CD4-positive, alpha-beta T cell treated with Interleukin-6 for 4 hours (primary cell): ENCODE results near the gene TMED8.
"Not testable (repeated sequence)": the region's sequence is repeated elsewhere in the genome, so short reads cannot be mapped to it uniquely, and the experiment has no call there.

Experiments used
- DNase-seq: peaks from one replicate; pipeline ENCODE4 v3.0.0-alpha.2; 2020; ENCODE audit warnings: mixed read lengths

TMED8 gene

GRCh38 chr14:77359626-77360025, 17.3 kb downstream of the TMED8 start:
- no peak for DNase-seq

- DNase-seq = no peak
These were observed 20.0 kb downstream of the TMED8 start for GRCh38 chr14:77356899-77357298.

- no peak for DNase-seq
These were observed 21.1 kb downstream of the TMED8 start for GRCh38 chr14:77355811-77356210.

GRCh38 chr14:77353469-77354141, 23.3 kb downstream of the TMED8 start:
- no peak for DNase-seq

GRCh38 chr14:77347751-77348150, 29.1 kb downstream of the TMED8 start:
- no peak for DNase-seq

- no peak for DNase-seq
These were observed 30.4 kb downstream of the TMED8 start for GRCh38 chr14:77346495-77346894.

GRCh38 chr14:77344377-77344996, 32.4 kb downstream of the TMED8 start:
- DNase-seq = no peak

GRCh38 chr14:77343662-77344061, 33.2 kb downstream of the TMED8 start:
- DNase-seq = no peak

GRCh38 chr14:77342726-77343397, 34.0 kb downstream of the TMED8 start:
- no peak for DNase-seq

GRCh38 chr14:77340389-77340788, 36.5 kb downstream of the TMED8 start:
- no peak for DNase-seq

GRCh38 chr14:77339407-77339806, 37.5 kb downstream of the TMED8 start:
- no peak for DNase-seq

GRCh38 chr14:77338302-77338701, 38.6 kb downstream of the TMED8 start:
- DNase-seq = no peak

GRCh38 chr14:77337880-77338279, 39.0 kb downstream of the TMED8 start:
- no peak for DNase-seq

- DNase-seq = not testable (repeated sequence)
These were observed 39.6 kb downstream of the TMED8 start for GRCh38 chr14:77337255-77337654.

- DNase-seq = no peak
These were observed 41.3 kb downstream of the TMED8 start for GRCh38 chr14:77335576-77335975.

GRCh38 chr14:77329872-77330271, 47.0 kb downstream of the TMED8 start:
- DNase-seq = no peak

- DNase-seq = no peak
These were observed 49.8 kb downstream of the TMED8 start for GRCh38 chr14:77327111-77327510.

- DNase-seq = no peak
These were observed 51.2 kb downstream of the TMED8 start for GRCh38 chr14:77325746-77326094.

- DNase-seq = no peak
These were observed 51.8 kb downstream of the TMED8 start for GRCh38 chr14:77324816-77325745.

- no peak for DNase-seq
These were observed 52.6 kb downstream of the TMED8 start for GRCh38 chr14:77324289-77324688.

GRCh38 chr14:77323571-77323970, 53.3 kb downstream of the TMED8 start:
- no peak for DNase-seq

GRCh38 chr14:77322951-77323350, 53.9 kb downstream of the TMED8 start:
- no peak for DNase-seq

- no peak for DNase-seq
These were observed 54.5 kb downstream of the TMED8 start for GRCh38 chr14:77322250-77322902.
